Erythroblast (primary cell): ENCODE data around the gene ZNF398.

Experiments used
- GATA1 ChIP-seq: IDR thresholded peaks from 2 replicates; pipeline ENCODE4 v1.6.1; 2011; ENCODE audit warnings: low read depth, mild to moderate bottlenecking, control low read depth, low read length, moderate library complexity
- POLR2A ChIP-seq: IDR thresholded peaks from 2 replicates; pipeline ENCODE4 v1.6.1; 2011; ENCODE audit warnings: mild to moderate bottlenecking, low read length

DNA sequence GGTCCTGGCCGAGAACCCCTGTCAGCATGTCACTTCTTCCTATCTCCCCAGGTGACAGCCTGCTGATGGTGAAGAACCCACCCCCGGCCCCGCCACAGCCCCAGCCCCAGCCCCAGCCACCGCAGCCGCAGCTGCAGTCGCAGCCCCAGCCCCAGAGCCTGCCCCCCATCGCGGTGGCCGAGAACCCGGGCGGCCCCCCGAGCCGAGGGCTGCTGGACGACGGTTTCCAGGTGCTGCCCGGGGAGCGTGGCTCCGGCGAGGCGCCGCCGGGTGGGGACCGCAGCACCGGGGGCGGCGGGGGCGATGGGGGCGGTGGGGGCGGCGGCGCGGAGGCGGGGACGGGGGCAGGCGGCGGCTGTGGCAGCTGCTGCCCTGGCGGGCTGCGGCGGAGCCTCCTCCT, 76.5 kb downstream of the ZNF398 start:
- TF ChIP-seq GATA1, result no peak
- no peak for TF ChIP-seq POLR2A
